Smooth muscle cell (in vitro differentiated cells): Measurements from ENCODE around the gene PALM3. TPM values are rescaled to one million over a fixed set of nuclear protein-coding genes. Genes with fewer than 3 reads are reported as not detected.

Source experiments
- DNase-seq: peaks from one replicate; lab custom pipeline; 2025; ENCODE audit not compliant: unreplicated experiment; lab: John Stamatoyannopoulos, UW
- H2AFZ ChIP-seq: fragments of 200-600 bp; sonication (generic); 2 replicates; pipeline ENCODE4 v1.6.0; 2016; ENCODE audit warnings: antibody characterized with exemption, low read depth, mild to moderate bottlenecking
- H3F3A ChIP-seq: fragments of 200-600 bp; sonication (generic); 2 replicates; pipeline ENCODE4 v1.6.0; 2017; ENCODE audit warnings: antibody characterized with exemption, low read depth
- H3K27ac ChIP-seq: fragments of 200-600 bp; sonication (generic); 2 replicates; pipeline ENCODE4 v1.5.1; 2016; ENCODE audit warnings: low read depth, mild to moderate bottlenecking
- H3K27me3 ChIP-seq: fragments of 200-600 bp; sonication (generic); 2 replicates; pipeline ENCODE4 v1.6.1; 2016; ENCODE audit warnings: low read depth, mild to moderate bottlenecking
- H3K36me3 ChIP-seq: fragments of 200-600 bp; sonication (generic); 2 replicates; pipeline ENCODE4 v1.5.1; 2016; ENCODE audit warnings: low read depth
- H3K4me1 ChIP-seq: fragments of 200-600 bp; sonication (generic); 2 replicates; pipeline ENCODE4 v1.5.1; 2016; ENCODE audit warnings: low read depth
- H3K4me2 ChIP-seq: fragments of 200-600 bp; sonication (generic); 2 replicates; pipeline ENCODE4 v1.6.0; 2016; ENCODE audit warnings: mild to moderate bottlenecking
- H3K4me3 ChIP-seq: fragments of 200-600 bp; sonication (generic); 2 replicates; pipeline ENCODE4 v1.5.1; 2016; ENCODE audit warnings: mild to moderate bottlenecking
- H3K79me2 ChIP-seq: fragments of 200-600 bp; sonication (generic); 2 replicates; pipeline ENCODE4 v1.6.0; 2016; ENCODE audit warnings: low read depth, mild to moderate bottlenecking
- H3K9ac ChIP-seq: fragments of 200-600 bp; sonication (generic); 2 replicates; pipeline ENCODE4 v1.6.0; 2016; ENCODE audit warnings: low read depth
- H3K9me3 ChIP-seq: fragments of 200-600 bp; sonication (generic); replicated peaks from 2 replicates; pipeline ENCODE4 v1.5.1; 2016; ENCODE audit warnings: low read depth
- H4K20me1 ChIP-seq: fragments of 200-600 bp; sonication (generic); 2 replicates; pipeline ENCODE4 v1.6.0; 2016; ENCODE audit warnings: low read depth
- WGBS: methylation state at CpG from one replicate; pipeline ENCODE4 v1.1.7; 2016; ENCODE audit warnings: low lambda C conversion rate; 5-methylcytosine and 5-hydroxymethylcytosine counted together
- polyA plus RNA-seq: library from polyadenylated mRNA; unstranded; fragments of >200 nt; fragmentation: Nextera tagmentation; extraction: Ambion mirVana; gene quantifications from 2 replicates; pipeline ENCODE4 v1.2.1, GENCODE V29; 2016
- total RNA-seq: library from RNA; depleted of rRNA; stranded (reverse); fragments of >200 nt; gene quantifications from 2 replicates; pipeline ENCODE4 v1.2.3, GENCODE V29; 2014
- TF ChIP-seq, protein P1 (sequence below): fragments of 200-600 bp; sonication (generic); IDR thresholded peaks from 2 replicates; pipeline ENCODE4 v1.5.1; 2017; ENCODE audit warnings: borderline replicate concordance, mild to moderate bottlenecking, antibody characterized with exemption; ENCODE audit not compliant: insufficient read depth, poor library complexity, severe bottlenecking

Gene PALM3
- total and polyA plus RNA-seq, 2 experiments from 2014 or later = 0.55 TPM; not detected in 1

DNA sequence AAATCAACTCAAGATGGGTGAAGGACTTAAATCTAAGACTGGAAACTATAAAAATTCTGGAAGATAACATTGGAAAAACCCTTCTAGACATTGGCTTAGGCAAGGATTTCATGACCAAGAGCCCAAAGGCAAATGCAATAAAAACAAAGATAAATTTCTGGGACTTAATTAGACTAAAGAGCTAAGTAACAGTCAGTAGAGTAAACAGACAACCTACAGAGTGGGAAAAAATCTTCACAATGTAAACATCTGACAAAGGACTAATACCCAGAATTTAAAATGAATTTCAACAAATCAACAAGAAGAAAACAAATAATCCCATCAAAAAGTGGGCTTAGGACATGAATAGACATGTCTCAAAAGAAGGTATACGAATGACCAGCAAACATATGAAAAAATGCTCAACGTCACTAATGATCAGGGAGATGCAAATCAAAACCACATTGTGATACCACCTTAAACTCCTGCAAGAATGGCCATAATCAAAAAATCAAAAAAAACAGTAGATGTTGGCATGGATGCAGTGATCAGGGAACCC, 49.4 kb downstream of the PALM3 start:
- H3K9ac ChIP-seq = no peak overlapping the region
- TF ChIP-seq, protein P1, sequence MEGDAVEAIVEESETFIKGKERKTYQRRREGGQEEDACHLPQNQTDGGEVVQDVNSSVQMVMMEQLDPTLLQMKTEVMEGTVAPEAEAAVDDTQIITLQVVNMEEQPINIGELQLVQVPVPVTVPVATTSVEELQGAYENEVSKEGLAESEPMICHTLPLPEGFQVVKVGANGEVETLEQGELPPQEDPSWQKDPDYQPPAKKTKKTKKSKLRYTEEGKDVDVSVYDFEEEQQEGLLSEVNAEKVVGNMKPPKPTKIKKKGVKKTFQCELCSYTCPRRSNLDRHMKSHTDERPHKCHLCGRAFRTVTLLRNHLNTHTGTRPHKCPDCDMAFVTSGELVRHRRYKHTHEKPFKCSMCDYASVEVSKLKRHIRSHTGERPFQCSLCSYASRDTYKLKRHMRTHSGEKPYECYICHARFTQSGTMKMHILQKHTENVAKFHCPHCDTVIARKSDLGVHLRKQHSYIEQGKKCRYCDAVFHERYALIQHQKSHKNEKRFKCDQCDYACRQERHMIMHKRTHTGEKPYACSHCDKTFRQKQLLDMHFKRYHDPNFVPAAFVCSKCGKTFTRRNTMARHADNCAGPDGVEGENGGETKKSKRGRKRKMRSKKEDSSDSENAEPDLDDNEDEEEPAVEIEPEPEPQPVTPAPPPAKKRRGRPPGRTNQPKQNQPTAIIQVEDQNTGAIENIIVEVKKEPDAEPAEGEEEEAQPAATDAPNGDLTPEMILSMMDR = no peak
- no peaks in the 10 kb centered on the region for H4K20me1 ChIP-seq
- no peaks in the 10 kb centered on the region for H3K4me1 ChIP-seq
- no peaks in the 10 kb centered on the region for H3K9me3 ChIP-seq
- H3K4me3 ChIP-seq = no peak overlapping the region
- no peaks in the 10 kb centered on the region for H3K36me3 ChIP-seq
- H3K27me3 ChIP-seq = no peaks in the 10 kb centered on the region
- H2AFZ ChIP-seq = no peak overlapping the region
- H3K4me2 ChIP-seq = no peak overlapping the region
- DNase-seq = no peak
- H3K79me2 ChIP-seq = no peaks in the 10 kb centered on the region
- no peak overlapping the region for H3K27ac ChIP-seq
- peaks cover 8% of the 10 kb centered on the region for H3F3A ChIP-seq
- WGBS = 81% methylated on average over 2 of the region's 2 CpGs

DNA sequence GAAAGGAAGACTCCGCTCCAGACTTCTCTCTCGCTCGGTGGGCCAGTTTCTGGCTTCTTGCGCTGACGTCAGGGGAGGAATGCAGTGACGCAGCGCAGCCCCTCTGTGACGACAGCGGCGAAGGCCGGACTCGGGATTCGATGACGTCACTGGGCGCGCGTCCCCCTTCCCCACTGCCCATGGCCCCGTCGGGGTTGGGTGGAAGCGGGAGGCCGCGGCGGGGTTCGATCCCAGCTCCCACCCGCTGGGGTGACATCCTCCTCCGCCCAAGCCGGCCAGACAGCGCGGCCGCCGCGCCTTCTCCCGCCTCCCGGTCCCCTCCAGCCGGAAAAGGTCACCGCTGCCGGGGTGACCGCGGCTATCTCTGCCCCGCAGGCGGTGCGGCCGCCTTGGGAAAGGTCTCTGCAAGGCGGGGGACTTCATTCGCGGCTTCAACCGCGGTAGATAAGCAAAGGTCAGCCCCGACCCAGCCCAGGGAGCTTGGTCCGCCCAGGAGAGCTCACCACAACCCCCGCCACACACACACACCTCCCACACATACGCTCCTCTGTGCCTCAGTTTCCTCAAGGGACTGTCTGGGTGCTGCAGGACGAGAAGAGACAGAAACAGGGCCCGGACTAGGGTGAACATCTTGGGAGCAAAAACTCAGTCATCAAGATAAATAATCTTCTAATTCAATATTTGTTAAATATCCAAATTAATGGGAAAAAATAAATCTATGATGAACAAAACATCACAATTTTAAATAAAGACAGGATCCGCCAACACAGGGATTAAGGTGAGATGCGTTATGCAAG, 54.9 kb downstream of the PALM3 start:
- Histone ChIP-seq H2AFZ (peak overlapping the region; percentile 64), H3K9me3 (no peaks in the 10 kb centered on the region), H3F3A (peaks cover 22% of the 10 kb centered on the region), H3K36me3 (no peaks in the 10 kb centered on the region), H3K4me2 (peak overlapping the region; percentile 87), H3K27ac (peak overlapping the region; percentile 100), H3K4me1 (peaks cover 3% of the 10 kb centered on the region), H3K9ac (peak overlapping the region; percentile 100), H3K79me2 (peaks cover 5% of the 10 kb centered on the region), H3K4me3 (peak overlapping the region; percentile 82), H4K20me1 (no peaks in the 10 kb centered on the region), H3K27me3 (no peaks in the 10 kb centered on the region)
- WGBS = 9% methylated on average over 54 of the region's 56 CpGs
- DNase-seq = peak; percentile 98
- TF ChIP-seq, protein P1 = no peak

DNA sequence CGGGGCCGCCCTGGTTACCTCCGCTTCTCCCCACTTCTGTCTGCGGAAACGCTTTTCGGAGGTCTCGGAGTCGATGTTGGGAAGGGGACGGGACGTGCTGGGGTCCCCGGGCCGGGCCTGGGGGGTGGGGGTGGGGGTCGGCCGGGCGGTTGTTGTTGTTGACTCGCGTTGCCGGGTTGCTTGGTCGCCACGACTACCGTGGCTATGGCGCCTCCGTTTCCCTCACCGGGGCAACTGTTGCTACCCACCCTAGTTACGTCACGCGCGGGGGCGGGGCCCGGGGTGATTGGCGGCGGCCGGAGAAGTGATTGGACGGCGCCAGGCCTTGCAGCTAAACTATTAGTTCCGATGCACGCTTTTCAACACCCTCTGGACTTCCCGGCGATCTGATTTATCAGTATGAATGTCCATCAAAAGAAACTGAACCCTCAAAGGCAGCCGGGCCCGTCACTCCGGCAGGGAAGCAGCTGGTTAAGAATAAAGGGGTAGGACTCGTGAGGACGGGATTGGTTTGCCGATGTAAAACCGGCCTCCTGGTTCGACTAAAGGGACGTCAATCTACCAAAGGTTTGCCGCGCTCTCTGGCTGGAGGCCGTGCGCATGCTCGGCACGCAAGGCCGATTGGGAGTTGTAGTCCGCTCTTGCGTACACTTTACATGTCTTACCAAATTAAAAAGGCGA, 55.7 kb downstream of the PALM3 start, which contains the start of gene RFX1:
Gene RFX1, minus strand, starts transcription at position 236 of the 681 bp plus-strand sequence. CDS start 12,477 bp downstream, outside the sequence.
- H3K4me2 ChIP-seq = peak within 1 kb of the TSS; percentile 87
- no peaks in the 10 kb centered on the region for H3K27me3 ChIP-seq
- TF ChIP-seq, protein P1 = no peak
- peak within 1 kb of the TSS; percentile 82 for H3K4me3 ChIP-seq
- no peaks in the 10 kb centered on the region for H3K36me3 ChIP-seq
- 2% methylated on average over 46 of the region's 58 CpGs for WGBS
- peaks cover 3% of the 10 kb centered on the region for H3K4me1 ChIP-seq
- no peaks in the 10 kb centered on the region for H3K9me3 ChIP-seq
- DNase-seq = peak; percentile 98
- H3K79me2 ChIP-seq = peaks cover 11% of the 10 kb centered on the region
- H3K9ac ChIP-seq = peak within 1 kb of the TSS; percentile 100
- H3F3A ChIP-seq = peaks cover 22% of the 10 kb centered on the region
- peak within 1 kb of the TSS; percentile 100 for H3K27ac ChIP-seq
- peak within 1 kb of the TSS; percentile 64 for H2AFZ ChIP-seq
- H4K20me1 ChIP-seq = no peaks in the 10 kb centered on the region
